ENCODE measurements around the gene PTGDR2. TPM values are rescaled to one million over a fixed set of nuclear protein-coding genes. Genes with fewer than 3 reads are reported as not detected.

The PTGDR2 gene
- under 0.01 TPM in 1 of 2 replicates, not detected in the other for total RNA-seq

DNA sequence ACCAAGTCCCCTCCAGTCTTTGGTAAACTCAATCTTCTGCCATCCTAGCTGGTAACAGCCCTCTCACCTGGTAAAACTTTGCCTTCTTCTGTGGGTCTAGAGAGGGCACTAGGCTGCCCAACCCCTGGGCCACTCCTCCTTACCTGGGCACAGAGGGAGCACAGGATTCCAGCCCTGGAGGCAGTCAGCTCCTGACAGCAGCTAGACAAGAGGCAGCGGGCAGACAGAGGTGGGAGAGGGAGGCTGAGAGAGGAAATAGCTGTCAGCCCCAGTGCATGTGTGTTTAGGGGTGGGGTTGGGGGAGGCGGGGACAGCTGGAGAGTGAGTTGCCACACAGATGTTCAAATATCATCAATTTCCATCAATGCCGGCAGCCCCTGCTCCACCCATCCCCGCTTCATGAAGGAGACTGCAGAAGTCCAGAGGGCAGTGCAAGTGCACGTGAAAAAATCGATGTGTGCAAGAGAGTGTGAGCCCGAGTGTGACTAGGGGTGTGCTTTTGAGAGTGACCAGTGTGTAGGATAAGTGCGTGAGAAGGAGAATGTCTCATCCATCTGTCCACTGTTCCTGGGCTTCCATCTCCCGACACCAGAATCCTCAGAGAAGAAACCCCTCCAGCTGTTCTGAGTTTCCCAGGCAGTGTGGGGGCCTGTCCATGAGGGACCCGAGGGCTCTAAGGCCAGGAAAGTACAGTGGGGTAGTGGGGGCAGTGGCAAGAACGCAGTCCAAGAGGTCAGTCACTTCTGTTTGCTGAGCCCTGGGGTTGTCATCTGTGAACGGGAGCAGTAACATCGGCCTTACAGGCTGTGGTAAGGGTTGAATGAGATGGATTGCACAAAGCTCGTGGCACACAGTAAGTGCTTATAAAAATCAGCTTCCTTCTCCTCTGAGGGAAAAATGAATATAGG lies at the start of gene PTGDR2:
TSS of gene PTGDR2 (minus strand) at position 225 of the 908 bp plus-strand sequence. CDS start 2,228 bp downstream, outside the sequence.
- DNase-seq (ENCODE audit: low read depth in 2 of 2): no peak

GRCh38 chr11:60905047-60905446 lies 49.3 kb upstream of the PTGDR2 start:
- DNase-seq (ENCODE audit: low read depth in 2 of 2): no peak

GRCh38 chr11:60902625-60903024 lies 46.9 kb upstream of the PTGDR2 start:
- no peak for DNase-seq (ENCODE audit: low read depth in 2 of 2)

DNA sequence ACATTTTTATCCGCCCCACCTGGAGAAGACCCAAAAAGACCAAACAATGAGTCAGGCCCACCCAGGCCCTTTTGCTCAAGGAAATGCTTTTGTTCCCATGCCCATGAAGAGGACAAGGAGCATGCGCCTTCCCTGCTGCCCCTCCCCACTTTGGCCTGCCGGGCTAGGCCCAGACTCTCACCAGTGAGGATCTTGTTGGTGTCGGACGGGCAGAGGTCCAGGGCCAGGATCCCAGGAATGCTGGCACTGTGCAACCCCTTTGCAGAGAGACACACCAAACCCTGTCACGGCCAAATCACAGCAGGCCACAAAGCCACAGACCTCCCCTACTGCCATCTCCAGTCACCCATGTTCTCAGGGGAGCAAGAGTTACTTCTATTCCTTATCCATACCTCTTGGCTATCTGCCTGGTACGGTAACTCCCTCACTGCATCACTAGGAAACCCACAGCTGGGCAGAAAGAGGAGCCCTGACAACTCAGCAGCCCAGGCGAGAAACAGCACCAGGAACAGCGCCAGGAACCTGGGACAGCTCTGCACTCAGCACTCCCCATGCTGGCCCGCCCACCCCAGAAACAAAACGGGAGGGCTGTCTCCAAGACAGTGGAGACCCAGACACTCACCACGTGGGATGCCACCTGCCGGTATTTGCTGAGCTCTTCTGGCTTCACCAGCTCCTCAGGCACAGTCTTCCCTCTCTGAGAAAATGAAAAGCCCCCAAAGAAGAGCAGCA lies 45.1 kb upstream of the PTGDR2 start:
- no peak for DNase-seq (ENCODE audit: low read depth in 2 of 2)

DNA sequence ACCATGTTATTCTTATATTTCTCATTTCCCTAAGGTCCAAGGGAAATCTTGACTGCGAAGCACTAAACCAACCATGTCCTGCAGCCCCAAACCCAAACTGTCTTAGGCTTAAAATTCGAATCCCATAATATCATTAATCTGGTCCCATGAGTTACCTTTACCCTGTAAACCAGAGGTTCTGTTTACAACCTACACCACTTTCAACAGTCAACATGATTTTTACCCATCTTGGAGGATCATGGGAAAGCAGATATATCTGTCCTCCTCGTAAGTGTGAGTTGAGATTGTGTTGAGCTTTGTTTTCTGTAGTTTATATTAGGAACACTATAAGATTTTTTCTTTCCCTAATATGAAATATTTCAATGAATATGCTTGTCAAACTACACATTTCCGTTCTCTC lies 44.2 kb upstream of the PTGDR2 start:
- no peak for DNase-seq (ENCODE audit: low read depth in 2 of 2)

DNA sequence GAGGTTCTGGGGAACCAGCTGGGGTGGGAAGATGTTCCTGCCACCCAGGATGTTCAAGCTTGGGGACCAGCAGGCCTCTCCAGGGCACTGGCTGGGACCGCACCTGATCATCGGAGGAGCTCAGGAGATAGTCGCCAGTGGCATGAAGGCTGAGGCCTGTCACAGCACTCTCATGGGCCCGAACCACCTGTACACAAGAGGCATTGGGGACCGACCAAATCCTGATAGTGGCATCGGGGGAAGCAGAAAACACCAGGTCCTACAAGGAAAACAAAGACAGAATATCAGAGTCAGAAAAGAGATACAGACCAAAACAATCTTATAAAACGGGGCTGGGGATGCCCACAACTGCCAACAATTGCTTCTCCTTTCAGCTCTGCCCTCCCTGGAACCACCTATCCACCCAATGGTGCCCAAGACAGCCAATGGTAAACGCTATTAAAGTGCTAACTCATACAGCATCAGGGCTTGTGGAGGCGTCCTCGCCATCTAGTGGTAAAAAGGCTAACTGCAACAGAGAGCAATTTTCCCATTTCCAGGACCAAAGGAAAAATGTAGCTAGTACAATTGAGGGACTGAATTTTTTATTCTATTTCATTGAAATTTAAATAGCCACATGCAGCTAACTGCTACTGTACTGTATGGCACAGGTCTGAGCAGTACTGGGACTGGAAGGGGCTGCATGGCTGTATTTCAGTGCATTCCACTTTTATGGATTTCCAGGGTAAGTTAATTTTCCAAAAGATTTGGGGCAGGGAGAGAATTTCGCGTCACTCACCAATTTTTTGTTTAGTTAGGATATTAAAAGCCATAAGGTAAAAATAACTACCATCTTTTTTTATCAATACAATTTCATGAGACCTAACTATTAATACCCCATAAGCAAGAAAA lies 43.5 kb upstream of the PTGDR2 start:
- peak; percentile 55 to 76 for DNase-seq (ENCODE audit: low read depth in 2 of 2)

DNA sequence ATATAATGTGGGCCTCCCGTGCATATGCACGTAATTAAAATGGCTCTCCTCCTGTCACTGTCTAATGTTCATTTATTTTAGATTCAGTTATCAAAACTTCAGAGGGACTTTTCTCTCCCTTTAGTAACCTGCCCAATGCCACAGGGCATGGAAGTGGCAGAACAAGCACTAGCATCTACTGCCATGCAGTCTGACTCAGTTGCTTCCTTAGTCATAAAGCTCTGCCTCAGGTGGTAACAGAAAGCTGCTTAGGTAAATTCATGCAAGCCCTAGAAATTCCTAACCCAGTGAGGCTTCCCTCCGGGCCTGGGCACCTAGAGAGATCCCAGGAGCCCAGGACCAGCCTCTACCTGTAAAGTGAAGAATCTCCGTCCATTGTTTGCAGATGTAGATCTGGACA lies 41.7 kb upstream of the PTGDR2 start:
- no peak for DNase-seq (ENCODE audit: low read depth in 2 of 2)

DNA sequence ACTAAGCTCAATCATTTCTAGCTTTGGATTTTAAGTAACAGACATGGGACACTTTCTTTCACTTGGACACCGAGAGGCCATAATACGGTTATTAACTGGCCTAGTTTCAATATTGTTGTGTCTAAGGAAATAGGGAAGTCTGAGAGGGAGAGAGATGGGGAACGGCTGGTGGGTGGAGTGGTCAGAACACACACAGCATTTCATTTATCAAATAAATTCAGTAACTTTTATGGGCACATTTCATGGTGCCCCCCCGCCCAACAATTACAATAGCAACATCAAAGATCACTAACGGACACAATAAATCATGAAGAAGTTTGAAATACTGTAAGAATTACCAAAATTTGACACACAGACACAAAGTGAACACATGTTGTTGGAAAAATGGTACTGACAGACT lies 39.9 kb upstream of the PTGDR2 start:
- no peak for DNase-seq (ENCODE audit: low read depth in 2 of 2)

GRCh38 chr11:60891103-60891741 lies 35.5 kb upstream of the PTGDR2 start:
- peak in 1 of 2 donors; percentile 72 for DNase-seq (ENCODE audit: low read depth in 2 of 2)

DNA sequence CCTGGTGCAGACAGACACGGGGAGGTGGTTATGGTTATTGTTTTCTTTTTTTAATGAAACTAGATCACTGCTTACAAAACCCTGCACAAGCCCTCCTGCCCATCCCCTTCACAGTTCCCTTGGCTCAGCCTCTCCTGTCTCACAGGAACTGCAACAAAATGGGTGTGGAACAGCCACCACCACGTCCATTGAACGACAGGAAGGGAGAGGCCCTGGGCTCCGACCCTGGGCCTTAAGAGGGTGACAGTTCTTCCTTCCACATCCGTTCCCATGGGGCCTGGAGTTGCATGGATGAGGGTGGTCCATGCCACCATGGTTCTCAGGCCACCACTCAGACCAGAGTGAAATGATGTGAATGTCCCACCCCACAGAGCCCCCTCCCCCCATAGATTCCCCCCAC lies 34.9 kb upstream of the PTGDR2 start:
- DNase-seq (ENCODE audit: low read depth in 2 of 2): peak in 1 of 2 donors; percentile 28

DNA sequence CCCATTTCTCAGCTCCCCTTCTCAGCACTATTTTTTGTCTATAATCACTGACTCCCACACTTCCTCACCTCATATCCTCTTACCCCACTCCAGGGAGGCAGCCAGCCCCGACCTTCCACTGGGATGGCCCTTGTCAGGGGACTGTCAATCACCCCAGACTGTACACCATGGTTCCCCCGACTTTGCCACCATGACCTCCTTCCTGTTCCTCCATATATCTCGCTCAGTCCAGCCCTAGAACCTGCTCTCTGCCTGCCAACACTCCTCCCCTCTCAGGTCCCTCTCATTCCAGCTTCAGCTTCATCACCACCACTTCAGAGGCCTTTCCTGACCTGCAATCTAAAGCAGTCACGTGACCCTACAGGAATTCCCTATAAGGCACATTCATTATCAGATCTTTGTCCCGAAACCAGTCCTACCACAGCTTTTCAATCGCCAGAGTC lies 34.1 kb upstream of the PTGDR2 start:
- no peak for DNase-seq (ENCODE audit: low read depth in 2 of 2)

GRCh38 chr11:60887556-60887955 lies 31.8 kb upstream of the PTGDR2 start:
- DNase-seq (ENCODE audit: low read depth in 2 of 2): peak; percentile 55 to 76

- DNase-seq (ENCODE audit: low read depth in 2 of 2): no peak
Measured at GRCh38 chr11:60880643-60881282, 25.0 kb upstream of the PTGDR2 start.

DNA sequence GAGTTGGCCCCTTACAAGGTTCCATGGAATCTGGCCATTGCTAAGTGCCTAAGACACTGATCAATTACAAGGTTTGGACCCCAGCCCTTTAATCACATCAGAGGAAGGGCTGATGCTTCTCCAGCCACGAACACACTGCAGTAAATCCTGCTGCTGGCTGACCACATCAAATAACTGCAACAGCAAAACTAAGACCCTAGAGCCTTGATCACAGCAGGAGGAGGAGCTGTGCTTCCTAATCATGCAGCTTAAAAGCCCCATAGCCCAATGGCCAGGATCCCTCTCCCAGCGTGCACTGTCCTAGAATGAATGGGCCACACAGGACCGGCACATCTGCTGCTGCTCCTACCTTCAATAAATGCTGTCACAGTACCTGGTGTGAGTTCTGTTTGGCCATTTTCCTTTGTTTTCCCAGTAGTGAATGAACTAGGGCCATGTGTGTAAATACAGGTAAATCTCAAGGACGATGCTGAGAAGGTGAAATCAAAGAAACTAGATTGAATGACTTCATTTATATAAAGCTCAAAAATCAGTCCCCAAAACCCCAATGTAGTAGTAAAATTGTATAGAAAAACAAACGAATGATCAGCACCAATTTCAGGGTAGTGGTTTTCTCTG lies 24.3 kb upstream of the PTGDR2 start:
- no peak for DNase-seq (ENCODE audit: low read depth in 2 of 2)

- DNase-seq (ENCODE audit: low read depth in 2 of 2): no peak
Measured at GRCh38 chr11:60879104-60879503, 23.4 kb upstream of the PTGDR2 start.

GRCh38 chr11:60878245-60879101 lies 22.7 kb upstream of the PTGDR2 start:
- no peak for DNase-seq (ENCODE audit: low read depth in 2 of 2)

DNA sequence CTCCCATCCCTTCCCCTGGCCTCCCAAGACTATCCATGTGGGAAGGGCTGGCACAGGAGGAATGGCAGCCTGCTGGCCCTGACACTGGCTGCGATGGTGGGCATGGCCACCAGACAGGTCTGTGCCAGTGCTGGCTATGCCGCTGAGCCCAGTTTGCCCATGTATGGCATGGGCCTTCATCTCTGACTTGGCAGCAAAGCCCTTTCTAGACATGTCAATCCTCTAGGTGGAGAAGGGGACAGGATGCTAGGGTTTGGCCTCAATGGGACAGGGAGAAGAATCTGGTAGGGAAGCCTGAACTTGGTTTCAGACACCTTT lies 20.4 kb upstream of the PTGDR2 start:
- DNase-seq (ENCODE audit: low read depth in 2 of 2): no peak

DNA sequence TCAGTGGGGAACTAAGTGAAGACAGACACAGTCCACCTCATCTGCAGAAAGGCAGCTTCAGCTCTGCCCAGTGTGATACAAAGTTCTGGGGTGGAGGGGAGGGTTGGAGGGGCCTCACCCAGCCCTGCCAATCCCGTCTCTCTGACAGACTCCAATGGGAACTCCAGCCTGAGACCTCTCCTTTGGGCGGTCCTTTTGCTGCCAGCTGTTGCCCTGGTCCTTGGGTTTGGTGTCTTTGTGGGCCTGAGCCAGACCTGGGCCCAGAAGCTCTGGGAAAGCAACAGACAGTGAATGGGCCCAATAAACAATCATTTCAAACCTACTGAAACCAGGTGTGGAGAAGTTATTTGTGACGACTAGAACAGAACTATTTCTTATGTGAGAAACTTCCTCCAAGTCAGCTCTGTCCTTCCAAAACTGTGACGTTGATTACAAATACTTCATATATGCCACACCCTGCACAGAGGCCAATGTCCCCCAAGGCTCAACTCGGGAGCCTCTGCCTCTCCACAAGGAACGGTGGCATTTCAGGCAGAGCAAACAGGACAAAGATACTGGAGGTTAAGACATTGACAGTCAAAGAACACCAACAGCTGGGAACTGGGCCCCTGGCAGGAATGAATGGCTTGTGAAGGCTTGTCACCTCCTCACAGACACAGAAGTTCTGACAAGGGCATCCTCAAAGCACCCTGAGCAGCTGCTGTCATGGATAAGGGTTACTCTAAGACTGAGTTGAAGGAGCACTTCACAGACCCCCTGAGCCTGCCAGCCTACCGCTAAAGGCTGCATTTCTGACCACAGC lies 19.8 kb upstream of the PTGDR2 start:
- DNase-seq (ENCODE audit: low read depth in 2 of 2): no peak

Data from dermis microvascular lymphatic vessel endothelial cell (primary cell).